ENCODE results near the gene PEPD.

PEPD gene

GRCh38 chr19:33442706-33443105 is 78.9 kb downstream of the PEPD start:
- TF ChIP-seq CTCF (IDR thresholded peaks at IDR 0.05; ENCODE audit: low read depth, low read length, missing control alignments): no peak
- H3K4me3 ChIP-seq (replicated peaks; ENCODE audit: low read depth, low read length): no peak overlapping the region
- DNase-seq (ENCODE audit: extremely low read depth, low read depth): no peak

- DNase-seq (ENCODE audit: extremely low read depth, low read depth): no peak
- no peak for TF ChIP-seq CTCF (IDR thresholded peaks at IDR 0.05; ENCODE audit: low read depth, low read length, missing control alignments)
- no peak overlapping the region for H3K4me3 ChIP-seq (replicated peaks; ENCODE audit: low read depth, low read length)
Observed at GRCh38 chr19:33441828-33442227, 79.8 kb downstream of the PEPD start.

GRCh38 chr19:33441277-33441699 is 80.3 kb downstream of the PEPD start:
- no peak for TF ChIP-seq CTCF (IDR thresholded peaks at IDR 0.05; ENCODE audit: low read depth, low read length, missing control alignments)
- no peak for DNase-seq (ENCODE audit: extremely low read depth, low read depth)
- H3K4me3 ChIP-seq (replicated peaks; ENCODE audit: low read depth, low read length): no peak overlapping the region

GRCh38 chr19:33440682-33441081 is 80.9 kb downstream of the PEPD start:
- H3K4me3 ChIP-seq (replicated peaks; ENCODE audit: low read depth, low read length): no peak overlapping the region
- no peak for TF ChIP-seq CTCF (IDR thresholded peaks at IDR 0.05; ENCODE audit: low read depth, low read length, missing control alignments)
- no peak for DNase-seq (ENCODE audit: extremely low read depth, low read depth)

GRCh38 chr19:33440241-33440640 is 81.3 kb downstream of the PEPD start:
- TF ChIP-seq CTCF (IDR thresholded peaks at IDR 0.05; ENCODE audit: low read depth, low read length, missing control alignments): no peak
- no peak for DNase-seq (ENCODE audit: extremely low read depth, low read depth)
- H3K4me3 ChIP-seq (replicated peaks; ENCODE audit: low read depth, low read length): no peak overlapping the region

GRCh38 chr19:33438987-33439781 is 82.4 kb downstream of the PEPD start:
- TF ChIP-seq CTCF (IDR thresholded peaks at IDR 0.05; ENCODE audit: low read depth, low read length, missing control alignments): no peak
- no peak for DNase-seq (ENCODE audit: extremely low read depth, low read depth)
- no peak overlapping the region for H3K4me3 ChIP-seq (replicated peaks; ENCODE audit: low read depth, low read length)
